ENCODE measurements around the gene UBALD2. TPM values are rescaled to one million over a fixed set of nuclear protein-coding genes. Genes with fewer than 3 reads are reported as not detected.
"Not testable (repeated sequence)": the region's sequence is repeated elsewhere in the genome, so short reads cannot be mapped to it uniquely, and the experiment has no call there.

The UBALD2 gene
- total RNA-seq, 1 donor from 2014 or later: 8.2 TPM

DNA sequence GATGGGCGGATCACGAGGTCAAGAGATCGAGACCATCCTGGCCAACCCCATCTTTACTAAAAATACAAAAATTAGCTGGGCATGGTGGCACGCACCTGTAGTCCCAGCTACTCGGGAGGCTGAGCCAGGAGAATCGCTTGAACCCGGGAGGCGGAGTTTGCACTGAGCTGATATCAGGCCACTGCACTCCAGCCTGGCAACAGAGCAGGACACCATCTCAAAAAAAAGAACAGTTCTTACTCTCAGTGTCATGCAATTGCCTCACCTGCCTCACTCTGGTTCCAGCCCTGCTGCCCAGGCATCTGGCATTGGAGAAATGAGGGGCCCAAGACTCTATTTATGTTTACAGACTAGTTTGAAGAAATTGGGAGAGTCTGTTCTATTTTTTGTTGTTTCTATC, 20.4 kb upstream of the UBALD2 start:
- DNase-seq (ENCODE audit: low spot score): not testable (repeated sequence)

GRCh38 chr17:76246080-76247066, 18.8 kb upstream of the UBALD2 start:
- DNase-seq (ENCODE audit: low spot score): no peak

GRCh38 chr17:76247304-76247703, 17.8 kb upstream of the UBALD2 start:
- no peak for DNase-seq (ENCODE audit: low spot score)

- DNase-seq (ENCODE audit: low spot score): no peak
Observed at GRCh38 chr17:76248013-76248782, 16.9 kb upstream of the UBALD2 start.

- no peak for DNase-seq (ENCODE audit: low spot score)
Observed at GRCh38 chr17:76250141-76250540, 15.0 kb upstream of the UBALD2 start.

DNA sequence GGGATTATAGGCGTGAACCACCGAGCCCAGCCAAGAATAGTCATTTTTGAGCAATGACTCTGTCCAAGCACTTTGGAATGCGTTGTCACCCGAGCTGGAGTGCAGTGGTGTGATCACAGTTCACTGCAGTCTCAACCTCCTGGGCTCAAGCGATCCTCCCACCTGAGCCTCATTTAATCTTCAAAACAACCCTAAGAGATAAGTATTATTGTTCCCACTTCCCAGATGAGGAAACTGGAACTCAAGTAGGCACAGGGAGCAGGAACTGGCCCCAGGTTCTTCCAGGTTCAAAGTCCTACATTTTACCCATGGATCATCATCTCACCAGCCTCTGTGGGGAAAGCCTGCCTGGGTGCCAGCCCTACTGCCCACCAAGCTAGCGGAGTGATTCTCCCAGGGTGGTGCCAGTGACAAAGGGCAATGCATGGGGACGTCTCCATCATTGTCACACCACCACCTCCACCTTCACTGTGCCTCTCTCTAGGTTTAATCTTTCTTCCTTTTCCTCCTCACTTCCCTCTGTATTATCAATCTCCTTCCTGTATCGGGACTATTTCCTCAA, 13.6 kb upstream of the UBALD2 start:
- no peak for DNase-seq (ENCODE audit: low spot score)

GRCh38 chr17:76252040-76252954, 12.9 kb upstream of the UBALD2 start:
- no peak for DNase-seq (ENCODE audit: low spot score)

DNA sequence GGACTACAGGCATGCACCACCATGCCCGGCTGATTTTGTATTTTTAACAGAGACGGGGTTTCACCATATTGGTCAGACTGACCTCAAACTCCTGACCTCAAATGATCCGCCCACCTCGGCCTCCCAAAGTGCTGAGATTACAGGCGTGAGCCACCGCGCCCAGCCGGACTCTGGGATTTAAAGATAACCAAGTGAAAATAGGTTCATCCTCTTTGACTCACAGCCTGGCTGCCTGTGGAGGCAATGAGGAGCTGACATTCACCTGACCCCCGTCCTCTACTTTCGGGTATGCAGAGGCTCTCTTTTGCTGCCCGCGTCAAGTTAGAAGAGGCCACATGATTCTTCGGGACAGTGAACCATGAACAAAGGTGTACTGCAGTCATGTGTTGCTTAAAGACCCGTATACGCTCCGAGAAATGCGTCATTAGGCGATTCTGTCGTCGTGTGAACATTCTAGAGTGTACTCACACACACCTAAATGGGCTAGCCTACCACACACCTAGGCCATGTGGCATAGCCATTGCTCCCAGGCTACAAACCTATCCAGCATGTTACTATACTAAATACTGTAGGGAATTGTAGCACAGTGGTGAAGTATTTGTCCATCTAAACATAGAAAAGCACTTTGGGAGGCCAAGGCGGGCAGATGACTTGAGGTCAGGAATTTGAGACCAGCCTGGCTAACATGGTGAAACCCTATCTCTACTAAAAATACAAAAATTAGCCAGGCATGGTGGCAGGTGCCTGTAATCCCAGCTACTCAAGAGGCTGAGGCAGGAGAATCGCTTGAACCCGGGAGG, 12.0 kb upstream of the UBALD2 start:
- not testable (repeated sequence) for DNase-seq (ENCODE audit: low spot score)

DNA sequence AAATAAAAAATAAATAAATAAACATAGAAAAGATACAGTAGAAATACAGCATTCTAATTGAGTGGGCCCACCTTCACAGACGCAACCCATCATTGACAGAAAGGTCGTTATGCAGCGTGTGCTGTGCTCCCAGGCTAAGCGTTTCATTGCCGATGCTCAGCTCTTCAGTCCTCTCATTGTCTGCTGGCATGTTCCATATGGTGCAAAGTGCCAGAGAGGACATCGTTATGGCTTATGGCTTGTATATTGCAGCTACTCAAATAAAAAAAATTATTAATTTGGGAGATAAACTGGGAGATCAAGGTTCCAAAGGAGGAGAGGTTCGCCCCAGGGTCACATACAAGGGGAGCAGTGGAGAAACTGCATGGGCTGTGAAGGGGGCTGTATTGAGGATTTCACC, 11.3 kb upstream of the UBALD2 start:
- no peak for DNase-seq (ENCODE audit: low spot score)

DNA sequence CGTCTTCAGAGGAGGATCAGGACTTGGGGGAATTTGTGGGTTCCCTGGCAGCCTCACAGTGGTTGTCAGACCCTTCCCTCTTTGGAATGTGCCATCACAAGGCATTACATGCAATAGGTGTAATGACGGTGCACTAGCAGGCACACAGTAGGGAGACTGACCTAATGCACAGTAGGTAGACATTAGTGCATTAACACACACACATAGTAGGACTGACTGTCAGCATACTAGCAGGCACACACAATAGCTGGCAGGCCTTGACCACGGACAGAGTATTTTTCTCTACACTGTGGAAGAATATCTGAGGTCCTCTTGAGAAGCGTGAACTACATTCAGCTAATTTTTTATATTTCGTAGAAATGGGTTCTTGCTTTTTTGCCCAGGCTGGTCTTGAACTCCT, 10.9 kb upstream of the UBALD2 start:
- DNase-seq (ENCODE audit: low spot score): no peak

- DNase-seq (ENCODE audit: low spot score): no peak
Observed at GRCh38 chr17:76255801-76256429, 9.2 kb upstream of the UBALD2 start.

DNA sequence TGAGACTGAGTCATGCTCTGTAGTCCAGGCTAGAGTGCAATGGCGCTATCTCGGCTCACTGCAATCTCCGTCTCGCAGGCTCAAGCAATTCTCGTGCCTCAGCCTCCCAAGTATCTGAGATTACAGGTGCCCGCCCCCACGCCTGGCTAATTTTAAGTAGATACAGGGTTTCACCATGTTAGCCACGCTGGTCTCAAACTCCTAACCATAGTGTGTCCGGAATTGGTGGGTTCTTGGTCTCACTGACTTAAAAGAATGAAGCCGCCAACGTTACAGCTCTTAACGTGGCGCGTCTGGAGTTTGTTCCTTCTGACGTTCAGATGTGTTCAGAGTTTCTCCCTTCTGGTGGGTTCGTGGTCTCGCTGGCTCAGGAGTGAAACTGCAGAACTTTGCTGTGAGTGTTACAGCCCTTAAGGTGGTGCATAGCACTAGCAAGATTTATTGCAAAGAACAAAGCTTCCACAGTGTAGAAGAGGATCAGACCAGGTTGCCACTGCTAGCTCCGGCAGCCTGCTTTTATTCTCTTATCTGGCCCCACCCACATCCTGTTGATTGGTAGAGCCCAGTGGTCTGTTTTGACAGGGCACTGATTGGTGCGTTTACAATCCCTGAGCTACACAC, 8.6 kb upstream of the UBALD2 start:
- DNase-seq (ENCODE audit: low spot score): not testable (repeated sequence)

- DNase-seq (ENCODE audit: low spot score): no peak
Observed at GRCh38 chr17:76260220-76260619, 4.9 kb upstream of the UBALD2 start.

DNA sequence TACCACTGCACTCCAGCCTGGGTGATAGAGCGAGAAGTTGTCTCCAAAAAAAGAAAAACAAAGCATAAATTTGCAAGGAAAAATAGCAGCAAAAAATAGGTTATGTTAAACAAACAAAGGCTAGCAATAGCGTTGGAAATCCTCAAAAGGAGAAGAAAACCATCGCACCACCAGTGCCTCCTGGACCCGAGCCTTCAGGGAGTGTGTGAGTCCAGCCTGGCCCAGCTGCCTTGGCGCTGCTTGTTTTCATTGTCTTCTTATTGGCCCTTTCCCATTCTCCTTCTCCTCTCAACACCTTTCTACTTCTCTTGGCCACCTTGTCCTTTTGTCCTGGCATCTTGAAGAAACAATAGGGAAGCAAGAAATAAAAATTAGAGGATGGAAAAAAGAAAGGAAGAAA, 4.5 kb upstream of the UBALD2 start:
- no peak for DNase-seq (ENCODE audit: low spot score)

GRCh38 chr17:76261421-76262215, 3.5 kb upstream of the UBALD2 start:
- no peak for DNase-seq (ENCODE audit: low spot score)

GRCh38 chr17:76262732-76263344, 2.3 kb upstream of the UBALD2 start:
- DNase-seq (ENCODE audit: low spot score): no peak

GRCh38 chr17:76263896-76264295, 1.3 kb upstream of the UBALD2 start:
- DNase-seq (ENCODE audit: low spot score): no peak

GRCh38 chr17:76264425-76264754, 758 bp upstream of the UBALD2 start:
- DNase-seq (ENCODE audit: low spot score): no peak

Measured in umbilical cord (tissue), 2 donors.